Muscle of leg (tissue), 16 donors: ENCODE results near the gene SETD7. TPM values are rescaled to one million over a fixed set of nuclear protein-coding genes. Genes with fewer than 3 reads are reported as not detected.
A peak's percentile ranks its signal among the peaks of the same experiment; 100 is the strongest.

ENCODE experiments used
- DNase-seq: peaks from one replicate; pipeline ENCODE4 v3.0.0; 2013
- H3K27ac ChIP-seq: one replicate; pipeline ENCODE4 v1.5.1; 2013; ENCODE audit warnings: mild to moderate bottlenecking, low read length, control low read depth
- H3K27me3 ChIP-seq: one replicate; pipeline ENCODE4 v1.6.1; 2013; ENCODE audit warnings: low read length; ENCODE audit not compliant: control insufficient read depth, insufficient read depth
- H3K36me3 ChIP-seq: one replicate; pipeline ENCODE4 v1.6.1; 2013; ENCODE audit warnings: low read length; ENCODE audit not compliant: control insufficient read depth, insufficient read depth
- H3K4me1 ChIP-seq: one replicate; pipeline ENCODE4 v1.6.1; 2013; ENCODE audit warnings: low read length; ENCODE audit not compliant: control insufficient read depth, insufficient read depth
- H3K4me3 ChIP-seq: one replicate; pipeline ENCODE4 v1.5.1; 2013; ENCODE audit warnings: low read length, control low read depth
- H3K9me3 ChIP-seq: replicated peaks from 2 replicates; pipeline ENCODE4 v1.6.1; 2013; ENCODE audit warnings: low read depth, low read length; ENCODE audit not compliant: control insufficient read depth
- WGBS: methylation state at CpG from one replicate; pipeline ENCODE4 v1.1.5; 2013; ENCODE audit warnings: missing lambda C conversion rate; ENCODE audit not compliant: insufficient coverage; 5-methylcytosine and 5-hydroxymethylcytosine counted together
- long read RNA-seq, 11 donors: transcript quantifications; one replicate each; lab custom pipeline, GENCODE V29; 2026
- polyA plus RNA-seq, 8 donors: library from polyadenylated mRNA; unstranded; fragments of 120-200 nt; gene quantifications; one replicate each; pipeline versions ENCODE4 v1.2.1 to v1.2.3, GENCODE V29; 2013; ENCODE audit warnings: inconsistent platforms in 1 of 8, low replicate concordance in 1 of 8; ENCODE audit not compliant: insufficient read length in 8 of 8, insufficient read depth in 1 of 8
- total RNA-seq: library from RNA; stranded (reverse); fragments of 120-200 nt; gene quantifications from one replicate; pipeline ENCODE4 v1.2.4, GENCODE V29; 2013

The SETD7 gene
- total RNA-seq (55.1 TPM), polyA plus RNA-seq (10 to 100 TPM; 48.8 to 93.6 (median 79.9) TPM)
- long read RNA-seq, donor 1, full-length matches to known transcripts = 4 of 4 reads
- long read RNA-seq, donor 1, partial matches to known transcripts = 0 of 4 reads
- long read RNA-seq, donor 1, other reads (novel, unspliced or antisense) = 0 of 4 reads
- long read RNA-seq, donor 2, partial matches to known transcripts = 0 of 1 reads
- long read RNA-seq, donor 2, other reads (novel, unspliced or antisense) = 0 of 1 reads
- long read RNA-seq, donor 3, full-length matches to known transcripts = 28 of 28 reads
- long read RNA-seq, donor 3, partial matches to known transcripts = 0 of 28 reads
- long read RNA-seq, donor 3, other reads (novel, unspliced or antisense) = 0 of 28 reads
- long read RNA-seq, donor 4, full-length matches to known transcripts = 9 of 9 reads
- long read RNA-seq, donor 4, partial matches to known transcripts = 0 of 9 reads
- long read RNA-seq, donor 4, other reads (novel, unspliced or antisense) = 0 of 9 reads
- long read RNA-seq, donor 5, full-length matches to known transcripts = 30 of 36 reads
- long read RNA-seq, donor 5, partial matches to known transcripts = 6 of 36 reads
- long read RNA-seq, donor 5, other reads (novel, unspliced or antisense) = 0 of 36 reads
- long read RNA-seq, donor 6, full-length matches to known transcripts = 24 of 271 reads
- long read RNA-seq, donor 6, partial matches to known transcripts = 81 of 271 reads
- long read RNA-seq, donor 6, other reads (novel, unspliced or antisense) = 166 of 271 reads
- long read RNA-seq, donor 7, full-length matches to known transcripts = 8 of 8 reads
- long read RNA-seq, donor 7, partial matches to known transcripts = 0 of 8 reads
- long read RNA-seq, donor 7, other reads (novel, unspliced or antisense) = 0 of 8 reads
- long read RNA-seq, donor 8, full-length matches to known transcripts = 5 of 5 reads
- long read RNA-seq, donor 8, partial matches to known transcripts = 0 of 5 reads
- long read RNA-seq, donor 8, other reads (novel, unspliced or antisense) = 0 of 5 reads
- long read RNA-seq, donor 9, full-length matches to known transcripts = 10 of 10 reads
- long read RNA-seq, donor 9, partial matches to known transcripts = 0 of 10 reads
- long read RNA-seq, donor 9, other reads (novel, unspliced or antisense) = 0 of 10 reads
- long read RNA-seq, donor 10, full-length matches to known transcripts = 19 of 19 reads
- long read RNA-seq, donor 10, partial matches to known transcripts = 0 of 19 reads
- long read RNA-seq, donor 10, other reads (novel, unspliced or antisense) = 0 of 19 reads
- long read RNA-seq, donor 11, full-length matches to known transcripts = 10 of 10 reads
- long read RNA-seq, donor 11, partial matches to known transcripts = 0 of 10 reads
- long read RNA-seq, donor 11, other reads (novel, unspliced or antisense) = 0 of 10 reads

- WGBS = 0% methylated on average over 47 of the region's 61 CpGs
- peaks cover 54% of the 10 kb centered on the region for H3K4me1 ChIP-seq
- H3K27me3 ChIP-seq = peaks cover 5% of the 10 kb centered on the region
- H3K9me3 ChIP-seq = no peaks in the 10 kb centered on the region
- DNase-seq = peak; percentile 95
- H3K27ac ChIP-seq = peak within 1 kb of the TSS; percentile 95
- H3K4me3 ChIP-seq = peak within 1 kb of the TSS; percentile 71
- no peaks in the 10 kb centered on the region for H3K36me3 ChIP-seq
Measured at GRCh38 chr4:139556071-139556723, at the start of gene SETD7. TSS of gene SETD7 (minus strand) at chr4:139556219. CDS start at chr4:139556137, 82 bp downstream.

DNA sequence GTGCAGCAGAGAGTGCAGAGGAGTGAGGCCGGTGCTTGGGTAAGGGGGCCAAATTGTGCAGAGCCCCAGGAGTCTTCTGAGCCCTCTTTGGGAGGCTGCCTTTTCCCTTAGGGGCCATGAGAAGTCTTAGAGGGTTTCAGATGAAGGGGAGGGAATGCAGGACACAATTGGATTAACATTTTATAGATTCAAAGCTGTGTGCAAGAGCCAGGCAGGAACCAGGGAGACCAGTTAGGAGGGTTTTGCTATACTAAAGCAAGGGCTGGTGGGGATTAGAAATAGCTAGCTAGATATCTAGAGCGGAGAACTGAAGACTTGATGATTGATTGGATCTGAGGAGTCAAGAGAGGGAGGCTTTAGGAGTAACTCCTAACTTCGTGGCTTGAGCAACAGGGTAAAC lies 49.5 kb upstream of the SETD7 start:
- Histone ChIP-seq H3K4me1 (peaks cover 10% of the 10 kb centered on the region), H3K27me3 (no peaks in the 10 kb centered on the region), H3K27ac (no peak overlapping the region), H3K36me3 (no peaks in the 10 kb centered on the region), H3K4me3 (no peak overlapping the region), H3K9me3 (no peaks in the 10 kb centered on the region)
- 74% methylated on average over 3 of the region's 3 CpGs for WGBS
- no peak for DNase-seq

DNA sequence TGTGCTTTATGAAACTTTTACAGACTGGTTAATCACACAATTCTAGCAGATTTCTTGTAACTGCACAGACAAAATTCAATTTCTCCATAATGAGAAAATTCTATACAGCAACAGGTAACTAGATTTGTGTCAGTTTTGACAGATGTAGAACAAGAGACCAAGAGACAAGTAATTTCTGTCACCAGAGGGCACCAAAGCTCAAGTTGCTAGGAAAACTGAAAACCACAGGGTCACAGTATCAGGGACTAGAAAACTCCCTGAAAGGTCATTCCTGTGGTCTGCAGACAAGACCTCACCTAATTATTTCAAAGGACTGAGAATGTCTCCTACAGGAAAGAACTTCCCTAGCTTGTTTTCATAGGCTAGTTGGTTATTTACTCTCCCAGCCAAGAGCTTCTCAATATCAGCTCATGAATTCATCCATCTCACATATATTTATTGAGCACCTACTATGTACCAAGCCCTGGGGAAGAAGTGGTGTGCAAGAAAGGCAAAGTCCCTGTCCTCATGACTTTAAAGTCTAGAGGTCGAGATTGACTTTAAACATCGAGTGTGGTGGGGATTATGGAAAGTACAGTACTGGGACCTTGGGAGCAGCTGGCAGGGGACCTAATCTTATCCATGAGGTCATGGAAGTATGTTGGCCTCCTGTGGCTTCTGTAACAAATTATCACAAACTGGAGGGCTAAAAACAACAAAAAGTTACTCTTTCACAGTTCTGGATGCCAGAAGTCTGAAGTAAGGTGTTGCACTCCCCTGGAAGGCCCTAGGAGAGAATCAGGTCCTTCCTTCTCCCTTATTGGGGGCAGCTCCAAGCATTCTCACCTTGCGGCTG lies 47.8 kb upstream of the SETD7 start:
- 62% methylated on average over 2 of the region's 3 CpGs for WGBS
- Histone ChIP-seq H3K27me3 (no peaks in the 10 kb centered on the region), H3K4me3 (no peak overlapping the region), H3K27ac (no peak overlapping the region), H3K36me3 (no peaks in the 10 kb centered on the region), H3K4me1 (peaks cover 10% of the 10 kb centered on the region), H3K9me3 (no peaks in the 10 kb centered on the region)
- peak; percentile 75 for DNase-seq

GRCh38 chr4:139602776-139603360 lies 46.8 kb upstream of the SETD7 start:
- Histone ChIP-seq H3K4me1 (peaks cover 10% of the 10 kb centered on the region), H3K27me3 (peaks cover 2% of the 10 kb centered on the region), H3K27ac (no peak overlapping the region), H3K36me3 (no peaks in the 10 kb centered on the region), H3K9me3 (no peaks in the 10 kb centered on the region), H3K4me3 (no peak overlapping the region)
- WGBS = 57% methylated on average over 5 of the region's 6 CpGs
- DNase-seq = no peak

DNA sequence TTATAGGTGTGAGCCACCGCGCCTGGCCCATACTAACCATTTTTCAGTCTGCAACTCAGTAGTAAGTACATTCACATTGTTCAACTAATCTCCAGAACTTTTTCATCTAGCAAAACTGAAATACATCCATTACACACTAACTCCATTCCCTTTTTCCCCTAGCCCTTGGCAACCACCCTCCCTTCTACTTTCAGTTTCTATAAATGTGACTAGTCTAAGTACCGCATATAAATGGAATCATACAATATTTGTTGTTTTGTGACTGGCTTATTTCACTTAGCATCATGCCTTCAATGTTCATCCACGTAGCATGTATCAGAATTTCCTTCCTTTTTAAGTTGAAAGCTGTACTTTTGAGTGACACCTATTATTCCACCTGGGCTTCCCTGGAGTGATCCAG lies 44.6 kb upstream of the SETD7 start:
- Histone ChIP-seq H3K27ac (no peak overlapping the region), H3K36me3 (no peaks in the 10 kb centered on the region), H3K27me3 (peaks cover 2% of the 10 kb centered on the region), H3K4me1 (peaks cover 9% of the 10 kb centered on the region), H3K9me3 (no peaks in the 10 kb centered on the region), H3K4me3 (no peak overlapping the region)
- WGBS = no CpG with 5 or more reads among the region's 4 CpGs
- no peak for DNase-seq

GRCh38 chr4:139599594-139600374 lies 43.8 kb upstream of the SETD7 start:
- Histone ChIP-seq H3K27me3 (peaks cover 2% of the 10 kb centered on the region), H3K4me3 (no peak overlapping the region), H3K4me1 (peaks cover 9% of the 10 kb centered on the region), H3K27ac (no peak overlapping the region), H3K9me3 (no peaks in the 10 kb centered on the region), H3K36me3 (no peaks in the 10 kb centered on the region)
- 92% methylated on average over 3 of the region's 6 CpGs for WGBS
- no peak for DNase-seq

- Histone ChIP-seq H3K36me3 (no peaks in the 10 kb centered on the region), H3K9me3 (no peaks in the 10 kb centered on the region), H3K27me3 (peaks cover 2% of the 10 kb centered on the region), H3K4me3 (no peak overlapping the region), H3K4me1 (peaks cover 12% of the 10 kb centered on the region), H3K27ac (no peak overlapping the region)
- WGBS = no CpG with 5 or more reads among the region's 3 CpGs
- no peak for DNase-seq
Measured at GRCh38 chr4:139599076-139599475, 43.1 kb upstream of the SETD7 start.

DNA sequence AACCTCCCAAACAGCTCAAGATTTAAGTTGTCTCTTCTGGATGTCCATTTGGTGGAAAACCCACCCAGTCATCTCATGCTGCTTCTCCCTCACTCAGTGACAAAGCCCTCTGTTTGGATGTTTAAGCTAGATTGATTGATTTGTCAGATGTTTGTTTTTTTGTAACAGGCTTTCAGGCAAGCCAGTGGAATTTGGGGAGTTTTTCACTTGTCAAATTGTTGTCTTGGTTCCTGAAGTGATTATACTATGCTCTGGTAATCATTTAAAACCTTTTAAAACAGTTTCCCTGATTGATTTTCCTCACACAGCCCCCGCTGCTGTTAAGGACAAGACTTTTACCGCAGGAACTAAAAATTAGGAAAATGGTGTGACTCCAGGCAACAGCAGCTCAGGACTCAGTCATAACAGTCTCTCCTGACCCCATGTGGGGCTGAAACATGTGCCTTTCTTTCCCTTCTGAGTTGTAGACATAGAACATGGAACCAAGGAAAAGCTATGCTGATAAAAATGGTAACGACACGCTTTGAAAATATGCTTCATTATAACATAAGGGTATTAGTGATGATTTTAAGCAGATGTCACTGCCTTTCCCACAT lies 40.8 kb upstream of the SETD7 start:
- Histone ChIP-seq H3K36me3 (no peaks in the 10 kb centered on the region), H3K4me3 (no peak overlapping the region), H3K4me1 (peaks cover 20% of the 10 kb centered on the region), H3K27ac (no peak overlapping the region), H3K9me3 (no peaks in the 10 kb centered on the region), H3K27me3 (peaks cover 2% of the 10 kb centered on the region)
- no CpG with 5 or more reads among the region's 4 CpGs for WGBS
- no peak for DNase-seq
